Cerebellar nuclear complex (tissue), 1 donor: ENCODE data around the gene ICOSLG.
"Not testable (repeated sequence)": the region's sequence is repeated elsewhere in the genome, so short reads cannot be mapped to it uniquely, and the experiment has no call there.

ENCODE experiments used
- DNase-seq, 2 experiments: peaks; one replicate each; lab custom pipeline; 2025; lab: John Stamatoyannopoulos, UW

Gene ICOSLG

GRCh38 chr21:44240842-44241241 lies at the start of gene ICOSLG:
TSS of gene ICOSLG (minus strand) at chr21:44240943. CDS start at chr21:44240817, 126 bp downstream.
- not testable (repeated sequence) for DNase-seq

DNA sequence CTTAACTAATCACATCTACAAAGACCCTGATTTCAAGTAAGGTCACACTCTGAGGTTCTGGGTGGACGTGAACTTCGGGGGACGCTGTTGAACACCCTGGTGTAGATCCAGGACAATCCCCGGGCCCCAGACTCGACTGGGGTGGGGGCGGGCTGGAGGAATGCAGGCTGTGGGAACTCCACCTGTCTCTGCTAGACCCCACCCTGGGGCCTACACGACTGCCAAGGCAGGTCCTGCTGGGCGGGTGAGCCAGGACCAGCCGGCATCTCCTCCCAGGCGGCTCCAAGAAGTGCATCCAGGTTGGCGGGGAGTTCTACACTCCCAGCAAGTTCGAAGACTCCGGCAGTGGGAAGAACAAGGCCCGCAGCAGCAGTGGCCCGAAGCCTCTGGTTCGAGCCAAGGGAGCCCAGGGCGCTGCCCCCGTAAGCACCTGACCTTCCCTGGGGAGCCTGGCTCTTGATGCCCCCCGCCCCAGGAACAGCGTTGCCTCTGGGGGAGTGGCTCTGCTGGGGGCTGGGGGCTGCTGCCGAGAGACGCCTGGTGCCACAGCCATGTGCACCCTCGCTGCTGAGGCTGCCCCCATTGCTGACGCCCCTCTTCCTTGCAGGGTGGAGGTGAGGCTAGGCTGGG lies 48.8 kb upstream of the ICOSLG start:
- no peak for DNase-seq

DNA sequence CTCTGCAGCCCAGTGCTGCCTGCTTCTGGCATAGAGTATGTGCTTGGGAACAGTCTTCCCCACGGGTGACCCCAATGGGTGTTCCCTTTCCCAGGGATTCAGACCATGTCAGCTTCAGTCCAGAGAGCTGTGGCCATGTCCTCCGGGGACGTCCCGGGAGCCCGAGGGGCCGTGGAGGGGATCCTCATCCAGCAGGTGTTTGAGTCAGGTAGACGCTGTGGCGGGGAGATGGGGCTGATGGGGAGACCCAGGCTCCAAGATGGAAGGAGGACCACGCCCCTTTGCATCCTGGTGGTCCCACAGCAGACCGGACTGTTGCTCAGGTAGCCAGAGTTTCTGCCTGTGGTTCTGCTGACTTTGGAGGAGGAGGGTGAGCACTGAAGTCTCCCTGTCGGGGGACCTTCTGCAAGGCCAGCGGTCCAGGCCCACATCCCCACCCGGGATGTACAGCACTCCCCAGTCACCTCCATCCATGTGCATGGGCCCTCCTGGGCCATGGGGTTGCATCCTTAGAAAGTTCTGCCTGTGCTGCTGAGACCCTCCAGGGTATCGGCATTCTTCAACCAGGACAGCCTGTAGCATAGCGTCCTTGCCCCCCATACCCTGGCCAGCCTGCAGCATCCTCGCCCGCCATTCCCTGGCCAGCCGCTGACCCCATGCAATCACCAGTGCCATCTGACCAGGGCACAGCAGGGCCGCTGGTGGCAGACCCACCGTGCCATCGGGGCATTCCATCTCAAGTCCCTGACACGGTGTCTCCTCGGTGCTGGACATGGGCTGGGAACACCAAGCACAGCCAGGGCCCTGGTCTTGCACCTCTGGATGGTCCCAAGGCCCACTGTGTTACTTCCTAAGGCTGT lies 47.7 kb upstream of the ICOSLG start:
- DNase-seq, result no peak

- no peak for DNase-seq
These were observed 46.2 kb upstream of the ICOSLG start for GRCh38 chr21:44286716-44287632.

DNA sequence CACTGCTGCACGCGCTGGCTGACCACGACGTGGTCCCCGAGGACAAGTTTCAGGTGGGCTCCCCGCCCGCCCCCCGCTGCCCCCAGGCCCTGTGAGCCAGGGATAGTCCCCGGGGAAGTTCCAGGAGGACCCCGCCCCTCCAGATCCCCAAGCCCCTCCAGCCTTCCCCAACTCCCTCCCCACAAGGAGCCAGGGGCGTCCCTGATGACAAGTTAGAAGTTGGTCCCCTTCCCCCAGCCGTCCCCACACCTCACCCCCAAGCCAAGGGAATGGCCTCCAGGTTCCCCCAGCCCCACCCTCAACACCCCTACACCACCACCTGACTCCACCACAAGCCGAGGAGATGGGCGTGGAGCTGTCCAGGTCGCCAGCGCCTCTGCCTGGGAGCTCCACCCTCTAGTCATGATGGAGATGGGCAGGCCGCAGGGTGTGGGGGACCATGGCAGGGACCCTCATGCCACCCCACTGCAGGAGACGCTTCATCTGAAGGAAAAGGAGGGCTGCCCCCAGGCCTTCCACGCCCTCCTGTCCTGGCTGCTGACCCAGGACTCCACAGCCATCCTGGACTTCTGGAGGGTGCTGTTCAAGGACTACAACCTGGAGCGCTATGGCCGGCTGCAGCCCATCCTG lies 45.5 kb upstream of the ICOSLG start:
- DNase-seq, result no peak

GRCh38 chr21:44285138-44285992 lies 44.6 kb upstream of the ICOSLG start, which contains the start of gene AIRE:
TSS of gene AIRE (plus strand) at chr21:44285876. CDS start at chr21:44286007, 131 bp downstream.
- DNase-seq, result no peak

DNA sequence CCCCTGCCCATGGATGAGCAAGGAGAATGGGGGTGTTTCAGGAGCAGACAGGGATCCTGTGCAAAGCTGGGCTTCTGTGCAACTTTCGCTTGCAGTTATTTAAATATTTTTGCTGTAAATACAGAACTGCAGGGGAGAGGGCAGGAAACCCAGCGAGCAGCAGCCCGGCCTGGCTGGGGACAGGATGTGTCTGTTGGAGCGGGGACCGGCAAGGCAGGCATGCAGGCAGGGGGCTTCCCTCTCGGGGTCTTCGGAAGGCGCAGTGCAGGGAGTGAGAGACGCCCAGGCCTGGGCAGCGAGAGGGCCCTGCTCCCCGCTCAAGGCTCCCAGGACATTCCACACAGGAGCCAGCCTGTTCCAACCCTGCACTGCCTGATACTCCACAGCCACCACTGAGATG lies 43.2 kb upstream of the ICOSLG start:
- no peak for DNase-seq

DNA sequence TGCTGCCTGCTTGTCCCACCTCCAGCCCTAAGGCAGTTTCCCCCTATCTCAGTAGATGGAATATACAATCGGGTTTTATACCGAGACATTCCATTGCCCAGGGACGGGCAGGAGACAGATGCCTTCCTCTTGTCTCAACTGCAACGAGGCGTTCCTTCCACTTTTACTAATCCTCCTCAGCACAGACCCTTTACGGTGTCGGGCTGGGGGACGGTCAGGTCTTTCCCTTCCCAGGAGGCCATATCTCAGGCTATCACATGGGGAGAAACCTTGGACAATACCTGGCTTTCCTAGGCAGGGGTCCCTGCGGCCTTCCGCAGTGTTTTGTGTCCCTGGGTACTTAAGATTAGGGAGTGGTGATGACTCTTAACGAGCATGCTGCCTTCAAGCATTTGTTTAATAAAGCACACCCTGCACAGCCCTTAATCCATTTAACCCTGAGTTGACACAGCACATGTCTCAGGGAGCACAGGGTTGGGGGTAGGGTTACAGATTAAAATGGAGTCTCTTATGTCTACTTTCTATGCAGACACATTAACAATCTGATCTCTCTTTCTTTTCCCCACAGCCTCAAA lies 42.6 kb upstream of the ICOSLG start:
- not testable (repeated sequence) for DNase-seq

GRCh38 chr21:44282370-44282769 lies 41.6 kb upstream of the ICOSLG start:
- no peak for DNase-seq

DNA sequence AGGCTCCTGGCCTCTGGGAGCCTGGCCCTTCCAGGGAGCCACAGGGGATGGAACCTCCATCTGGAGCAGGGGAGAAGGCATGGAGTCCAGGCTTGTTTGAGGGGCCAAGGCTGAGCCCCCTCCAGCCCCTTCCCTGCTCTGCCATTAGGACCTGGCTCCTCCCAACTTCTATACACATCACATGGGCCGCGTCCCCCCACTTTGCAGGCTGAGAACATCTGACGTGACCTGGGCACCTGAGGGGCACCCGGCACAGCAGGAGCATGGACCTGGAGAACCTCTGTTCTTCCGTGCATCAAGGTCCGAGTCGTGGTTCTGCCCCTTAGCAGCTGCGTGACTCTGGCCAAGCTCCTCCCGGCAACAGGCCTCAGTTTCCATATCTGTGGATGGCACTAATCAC lies 41.1 kb upstream of the ICOSLG start:
- DNase-seq, result no peak

DNA sequence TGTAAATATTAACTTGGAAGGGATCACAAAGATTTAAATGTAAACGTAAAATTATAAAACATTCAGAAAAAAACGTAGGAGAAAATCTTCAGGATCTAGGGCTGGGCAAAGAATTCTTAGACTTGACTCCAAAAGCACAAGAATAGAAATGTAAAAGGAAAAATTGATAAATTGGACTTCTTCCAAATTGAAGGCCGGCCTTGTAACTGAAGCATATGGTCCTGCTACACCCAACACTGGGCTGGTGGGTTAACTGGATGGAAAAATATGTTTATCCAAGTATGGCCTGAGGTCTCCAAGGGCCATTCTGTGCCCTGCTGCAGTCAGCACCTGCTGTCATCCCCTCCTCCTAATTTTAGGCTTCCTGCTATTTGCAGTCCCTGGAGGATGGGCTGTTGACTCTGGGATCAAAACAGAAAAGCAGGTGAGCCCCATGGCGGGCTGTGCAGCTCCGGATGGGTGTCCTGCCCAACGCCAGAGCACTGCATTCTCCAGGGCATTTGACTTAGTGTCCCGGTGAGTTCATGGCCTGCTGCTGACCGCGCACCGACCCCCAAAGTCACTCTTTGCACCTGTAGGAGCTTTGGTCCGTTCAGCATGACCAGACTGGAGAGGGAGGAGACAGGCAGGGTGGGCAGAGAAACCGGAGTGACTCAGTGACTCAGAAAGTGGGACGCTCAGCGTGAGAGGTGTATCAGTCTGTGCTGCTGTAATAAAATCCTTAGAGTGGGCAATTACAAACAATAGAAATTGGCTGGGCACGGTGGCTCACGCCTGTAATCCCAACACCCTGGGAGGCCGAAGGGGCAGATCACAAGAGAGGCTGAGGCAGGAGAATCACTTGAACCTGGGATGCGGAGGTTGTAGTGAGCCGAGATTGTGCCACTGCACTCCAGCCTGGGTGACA lies 38.9 kb upstream of the ICOSLG start:
- no peak for DNase-seq

DNA sequence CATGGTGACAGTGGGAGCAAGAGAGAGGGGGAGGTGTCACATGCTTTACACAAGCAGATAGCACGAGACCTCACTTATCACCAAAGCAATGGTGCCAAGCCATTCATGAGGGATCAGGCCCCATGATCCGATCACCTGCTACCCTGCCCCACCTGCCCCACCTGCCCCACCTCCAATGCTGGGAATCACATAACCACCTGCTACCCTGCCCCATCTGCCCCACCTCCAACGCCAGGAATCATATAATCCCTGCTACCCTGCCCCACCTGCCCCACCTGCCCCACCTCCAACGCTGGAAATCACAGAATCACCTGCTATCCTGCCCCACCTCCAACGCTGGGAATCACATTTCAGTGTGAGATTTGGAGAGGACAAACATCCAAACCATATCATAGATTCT lies 34.3 kb upstream of the ICOSLG start:
- DNase-seq, result no peak

GRCh38 chr21:44273046-44273445 lies 32.3 kb upstream of the ICOSLG start:
- no peak for DNase-seq

GRCh38 chr21:44272284-44272858 lies 31.6 kb upstream of the ICOSLG start:
- no peak for DNase-seq

GRCh38 chr21:44271558-44272283 lies 31.0 kb upstream of the ICOSLG start:
- no peak for DNase-seq

DNA sequence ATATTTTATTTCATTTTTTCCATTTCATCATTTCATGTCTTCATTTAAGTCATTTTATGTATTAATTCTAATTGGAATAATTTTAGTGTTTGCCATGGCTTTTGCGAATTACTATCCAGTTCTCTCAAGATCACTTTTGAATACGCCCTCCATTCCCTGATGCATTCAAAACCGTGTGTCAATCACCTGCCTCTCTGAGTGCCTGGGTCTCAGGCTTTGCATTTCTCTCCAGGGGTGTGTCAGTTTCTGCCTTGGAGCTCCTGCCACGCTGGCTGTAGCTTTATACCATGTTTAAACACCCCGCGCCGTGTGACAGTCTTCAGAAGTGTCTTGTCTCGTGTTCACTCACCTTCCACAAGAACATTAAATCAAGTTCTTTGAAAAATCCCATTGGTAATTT lies 28.3 kb upstream of the ICOSLG start:
- DNase-seq, result no peak

DNA sequence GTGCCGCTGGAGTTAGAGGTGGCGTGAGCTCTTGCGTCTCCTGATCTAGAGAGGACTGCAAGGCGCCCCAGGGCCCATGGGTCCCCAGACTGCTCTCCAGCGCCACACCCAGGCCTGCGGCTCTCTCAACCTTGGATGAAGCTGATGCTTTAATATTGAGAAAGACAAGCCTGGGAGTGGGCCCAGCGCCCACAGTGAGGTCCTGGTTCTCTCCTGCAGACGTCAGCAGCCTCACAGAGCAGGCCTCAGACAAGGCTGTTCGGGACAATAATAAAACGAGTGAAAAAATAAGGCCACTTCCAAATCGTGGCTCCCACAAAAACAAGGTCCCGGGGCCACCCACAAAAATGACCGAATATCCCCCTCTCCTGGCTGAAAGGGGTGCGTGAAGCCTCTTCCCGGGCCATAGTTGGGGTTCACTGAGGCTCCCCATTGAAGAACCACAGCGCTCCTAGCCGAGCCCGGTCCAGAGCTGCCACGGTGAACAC lies 27.0 kb upstream of the ICOSLG start:
- no peak for DNase-seq

DNA sequence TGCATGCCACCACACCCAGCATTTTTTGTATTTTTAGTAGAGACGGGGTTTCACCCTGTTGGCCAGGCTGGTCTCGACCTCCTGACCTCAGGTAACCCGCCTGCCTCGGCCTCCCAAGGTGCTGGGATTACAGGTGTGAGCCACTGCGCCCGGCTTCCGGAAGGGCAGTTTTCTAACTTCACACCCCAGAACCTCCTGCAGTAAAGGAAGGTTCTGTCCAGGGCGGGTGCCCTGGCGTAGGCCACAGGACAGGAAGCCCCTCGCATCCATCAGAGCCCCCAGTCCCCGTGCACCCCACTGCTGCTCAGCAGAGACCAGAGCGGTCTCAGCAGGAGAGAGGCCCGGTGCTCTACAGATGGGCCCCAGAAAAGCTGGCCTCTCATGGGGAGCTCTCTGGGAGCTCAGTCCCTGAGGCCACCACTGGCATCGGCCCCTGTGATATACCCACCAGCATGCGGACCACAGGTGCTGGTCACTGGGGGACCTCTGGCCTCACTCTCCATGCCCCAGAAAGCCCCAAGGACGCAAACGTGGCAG lies 25.1 kb upstream of the ICOSLG start:
- DNase-seq, result no peak
